Measurements from ENCODE around the gene OR10P1.

Gene OR10P1

GRCh38 chr12:55686366-55687010 is 49.8 kb downstream of the OR10P1 start:
- FAIRE-seq = no peak
